ENCODE data around the gene LRRC23. TPM values are rescaled to one million over a fixed set of nuclear protein-coding genes. Genes with fewer than 3 reads are reported as not detected.

The LRRC23 gene
- total and polyA plus RNA-seq, 9 of the 15 experiments (the other 6 are each of a cell fraction or from before 2014, with no cell fraction given), result 2.2 to 7.0 (median 3.0) TPM

DNA sequence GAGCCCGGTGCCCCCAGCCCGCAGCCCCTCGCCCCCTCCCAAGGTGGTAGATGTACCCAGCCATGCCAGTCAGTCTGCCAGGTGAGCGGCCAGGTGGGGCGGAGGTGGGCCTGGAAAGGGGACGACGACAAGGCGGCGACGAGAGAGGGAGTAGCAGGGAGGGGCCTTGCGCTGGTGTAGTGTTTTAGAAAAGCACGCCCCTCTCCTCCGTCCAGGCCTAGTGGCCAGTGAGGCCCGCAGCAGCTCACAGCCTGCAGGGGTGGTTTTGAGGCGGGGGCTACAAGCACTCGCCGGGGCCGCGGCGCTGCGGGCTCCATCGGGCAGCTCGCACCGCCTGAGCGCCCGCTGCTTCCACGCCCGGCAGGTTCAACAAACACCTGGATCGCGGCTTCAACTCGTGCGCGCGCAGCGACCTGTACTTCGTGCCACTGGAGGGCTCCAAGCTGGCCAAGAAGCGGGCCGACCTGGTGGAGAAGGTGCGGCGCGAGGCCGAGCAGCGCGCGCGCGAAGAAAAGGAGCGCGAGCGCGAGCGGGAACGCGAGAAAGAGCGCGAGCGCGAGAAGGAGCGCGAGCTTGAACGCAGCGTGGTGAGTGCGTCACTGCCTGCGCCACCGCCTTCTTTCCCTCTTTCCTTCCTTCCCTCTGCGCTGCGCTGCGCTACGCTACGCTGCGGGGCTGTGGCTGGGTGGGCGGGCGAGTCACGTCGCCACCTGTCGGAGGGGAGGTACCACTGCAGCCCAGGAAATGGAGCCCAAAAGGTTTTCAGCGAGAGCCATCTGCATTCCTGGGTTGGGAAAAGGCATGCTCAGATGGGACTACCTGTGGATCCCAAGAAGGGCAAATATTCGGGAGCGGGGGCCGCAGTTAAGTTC, 33.1 kb downstream of the LRRC23 start (continued):
- TF ChIP-seq NR2C2 (CRISPR knock-in tag; IDR thresholded peaks at IDR 0.05) (peak; percentile 48; the same call in 1 of the 2 replicates), NR2C2 (tag; IDR thresholded peaks at IDR 0.05) (peak; percentile 39; the same call in 1 of the 2 replicates), CAMTA2 (CRISPR knock-in tag; conservative IDR thresholded peaks at IDR 0.05) (peak; percentile 88), ATF1 (CRISPR knock-in tag; IDR thresholded peaks at IDR 0.05) (peak; percentile 82), ATF1 (tag; IDR thresholded peaks at IDR 0.05) (peak; percentile 96), NFE2 (IDR thresholded peaks at IDR 0.05; ENCODE audit: low read depth) (0 out of 2 replicates have a peak, but pooled peaks have one; percentile 6), RHOXF2B (CRISPR knock-in tag; conservative IDR thresholded peaks at IDR 0.05) (no peak)
- TF ChIP-seq, protein P1, sequence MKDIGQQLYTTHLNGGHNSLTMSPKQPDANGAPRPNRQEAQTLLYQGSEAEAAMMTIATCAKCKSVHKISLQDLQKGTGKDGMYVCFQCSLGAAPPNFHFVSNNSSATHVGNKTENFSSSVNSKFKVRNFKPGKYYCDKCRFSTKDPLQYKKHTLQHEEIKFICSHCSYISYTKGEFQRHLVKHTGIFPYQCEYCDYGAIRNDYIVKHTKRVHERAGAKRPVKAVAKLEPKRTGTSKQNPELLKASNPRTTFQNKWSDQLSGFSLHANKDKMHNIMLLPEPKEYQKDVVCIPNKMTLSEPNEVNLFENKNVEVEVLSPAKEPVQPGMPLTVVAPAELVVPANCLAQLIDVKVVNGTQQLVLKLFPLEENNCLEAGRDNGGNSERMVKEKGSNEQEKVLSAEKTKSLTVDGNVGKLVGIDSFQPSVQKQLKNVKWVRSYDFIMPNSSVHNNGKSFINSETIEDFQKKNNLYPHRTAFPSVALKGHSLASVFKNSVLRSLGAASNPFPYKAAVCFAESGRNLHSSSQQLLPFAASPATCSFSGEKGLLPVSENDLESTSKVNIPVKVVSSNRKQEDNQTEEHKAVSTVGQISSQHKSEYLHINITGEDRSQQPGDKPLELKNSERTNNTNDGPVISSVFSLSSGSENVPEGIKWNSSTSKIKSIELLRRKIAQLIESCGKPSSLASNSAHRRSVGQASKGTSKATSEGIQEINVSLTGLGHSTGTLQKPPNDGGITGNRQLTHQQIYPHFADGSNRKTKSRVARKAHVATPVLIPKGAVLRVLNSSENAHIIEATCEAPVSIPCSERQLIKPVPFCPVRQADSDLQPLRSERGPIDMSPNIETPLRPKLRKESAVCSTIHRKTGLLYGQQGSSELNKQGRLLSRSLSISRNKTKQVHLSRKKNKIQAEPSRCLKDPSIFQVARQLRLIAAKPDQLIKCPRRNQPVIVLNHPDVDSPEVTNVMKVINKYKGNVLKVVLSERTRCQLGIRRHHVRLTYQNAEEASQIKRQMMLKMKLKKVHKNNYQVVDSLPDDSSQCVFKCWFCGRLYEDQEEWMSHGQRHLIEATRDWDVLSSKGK (CRISPR knock-in tag; IDR thresholded peaks at IDR 0.05), result no peak
- TF ChIP-seq, protein P2, sequence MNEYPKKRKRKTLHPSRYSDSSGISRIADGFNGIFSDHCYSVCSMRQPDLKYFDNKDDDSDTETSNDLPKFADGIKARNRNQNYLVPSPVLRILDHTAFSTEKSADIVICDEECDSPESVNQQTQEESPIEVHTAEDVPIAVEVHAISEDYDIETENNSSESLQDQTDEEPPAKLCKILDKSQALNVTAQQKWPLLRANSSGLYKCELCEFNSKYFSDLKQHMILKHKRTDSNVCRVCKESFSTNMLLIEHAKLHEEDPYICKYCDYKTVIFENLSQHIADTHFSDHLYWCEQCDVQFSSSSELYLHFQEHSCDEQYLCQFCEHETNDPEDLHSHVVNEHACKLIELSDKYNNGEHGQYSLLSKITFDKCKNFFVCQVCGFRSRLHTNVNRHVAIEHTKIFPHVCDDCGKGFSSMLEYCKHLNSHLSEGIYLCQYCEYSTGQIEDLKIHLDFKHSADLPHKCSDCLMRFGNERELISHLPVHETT (CRISPR knock-in tag; conservative IDR thresholded peaks at IDR 0.05 in 1 of 2, IDR thresholded peaks at IDR 0.05 in 1 of 2), result peak in 1 of 2 experiments; percentile 80; a peak in 2 of 4 replicates
- TF ChIP-seq, protein P3, sequence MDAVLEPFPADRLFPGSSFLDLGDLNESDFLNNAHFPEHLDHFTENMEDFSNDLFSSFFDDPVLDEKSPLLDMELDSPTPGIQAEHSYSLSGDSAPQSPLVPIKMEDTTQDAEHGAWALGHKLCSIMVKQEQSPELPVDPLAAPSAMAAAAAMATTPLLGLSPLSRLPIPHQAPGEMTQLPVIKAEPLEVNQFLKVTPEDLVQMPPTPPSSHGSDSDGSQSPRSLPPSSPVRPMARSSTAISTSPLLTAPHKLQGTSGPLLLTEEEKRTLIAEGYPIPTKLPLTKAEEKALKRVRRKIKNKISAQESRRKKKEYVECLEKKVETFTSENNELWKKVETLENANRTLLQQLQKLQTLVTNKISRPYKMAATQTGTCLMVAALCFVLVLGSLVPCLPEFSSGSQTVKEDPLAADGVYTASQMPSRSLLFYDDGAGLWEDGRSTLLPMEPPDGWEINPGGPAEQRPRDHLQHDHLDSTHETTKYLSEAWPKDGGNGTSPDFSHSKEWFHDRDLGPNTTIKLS (IDR thresholded peaks at IDR 0.05; ENCODE audit: borderline replicate concordance, low read depth), result peak; percentile 73; the same call in 1 of the 2 replicates
- TF ChIP-seq, protein P4, sequence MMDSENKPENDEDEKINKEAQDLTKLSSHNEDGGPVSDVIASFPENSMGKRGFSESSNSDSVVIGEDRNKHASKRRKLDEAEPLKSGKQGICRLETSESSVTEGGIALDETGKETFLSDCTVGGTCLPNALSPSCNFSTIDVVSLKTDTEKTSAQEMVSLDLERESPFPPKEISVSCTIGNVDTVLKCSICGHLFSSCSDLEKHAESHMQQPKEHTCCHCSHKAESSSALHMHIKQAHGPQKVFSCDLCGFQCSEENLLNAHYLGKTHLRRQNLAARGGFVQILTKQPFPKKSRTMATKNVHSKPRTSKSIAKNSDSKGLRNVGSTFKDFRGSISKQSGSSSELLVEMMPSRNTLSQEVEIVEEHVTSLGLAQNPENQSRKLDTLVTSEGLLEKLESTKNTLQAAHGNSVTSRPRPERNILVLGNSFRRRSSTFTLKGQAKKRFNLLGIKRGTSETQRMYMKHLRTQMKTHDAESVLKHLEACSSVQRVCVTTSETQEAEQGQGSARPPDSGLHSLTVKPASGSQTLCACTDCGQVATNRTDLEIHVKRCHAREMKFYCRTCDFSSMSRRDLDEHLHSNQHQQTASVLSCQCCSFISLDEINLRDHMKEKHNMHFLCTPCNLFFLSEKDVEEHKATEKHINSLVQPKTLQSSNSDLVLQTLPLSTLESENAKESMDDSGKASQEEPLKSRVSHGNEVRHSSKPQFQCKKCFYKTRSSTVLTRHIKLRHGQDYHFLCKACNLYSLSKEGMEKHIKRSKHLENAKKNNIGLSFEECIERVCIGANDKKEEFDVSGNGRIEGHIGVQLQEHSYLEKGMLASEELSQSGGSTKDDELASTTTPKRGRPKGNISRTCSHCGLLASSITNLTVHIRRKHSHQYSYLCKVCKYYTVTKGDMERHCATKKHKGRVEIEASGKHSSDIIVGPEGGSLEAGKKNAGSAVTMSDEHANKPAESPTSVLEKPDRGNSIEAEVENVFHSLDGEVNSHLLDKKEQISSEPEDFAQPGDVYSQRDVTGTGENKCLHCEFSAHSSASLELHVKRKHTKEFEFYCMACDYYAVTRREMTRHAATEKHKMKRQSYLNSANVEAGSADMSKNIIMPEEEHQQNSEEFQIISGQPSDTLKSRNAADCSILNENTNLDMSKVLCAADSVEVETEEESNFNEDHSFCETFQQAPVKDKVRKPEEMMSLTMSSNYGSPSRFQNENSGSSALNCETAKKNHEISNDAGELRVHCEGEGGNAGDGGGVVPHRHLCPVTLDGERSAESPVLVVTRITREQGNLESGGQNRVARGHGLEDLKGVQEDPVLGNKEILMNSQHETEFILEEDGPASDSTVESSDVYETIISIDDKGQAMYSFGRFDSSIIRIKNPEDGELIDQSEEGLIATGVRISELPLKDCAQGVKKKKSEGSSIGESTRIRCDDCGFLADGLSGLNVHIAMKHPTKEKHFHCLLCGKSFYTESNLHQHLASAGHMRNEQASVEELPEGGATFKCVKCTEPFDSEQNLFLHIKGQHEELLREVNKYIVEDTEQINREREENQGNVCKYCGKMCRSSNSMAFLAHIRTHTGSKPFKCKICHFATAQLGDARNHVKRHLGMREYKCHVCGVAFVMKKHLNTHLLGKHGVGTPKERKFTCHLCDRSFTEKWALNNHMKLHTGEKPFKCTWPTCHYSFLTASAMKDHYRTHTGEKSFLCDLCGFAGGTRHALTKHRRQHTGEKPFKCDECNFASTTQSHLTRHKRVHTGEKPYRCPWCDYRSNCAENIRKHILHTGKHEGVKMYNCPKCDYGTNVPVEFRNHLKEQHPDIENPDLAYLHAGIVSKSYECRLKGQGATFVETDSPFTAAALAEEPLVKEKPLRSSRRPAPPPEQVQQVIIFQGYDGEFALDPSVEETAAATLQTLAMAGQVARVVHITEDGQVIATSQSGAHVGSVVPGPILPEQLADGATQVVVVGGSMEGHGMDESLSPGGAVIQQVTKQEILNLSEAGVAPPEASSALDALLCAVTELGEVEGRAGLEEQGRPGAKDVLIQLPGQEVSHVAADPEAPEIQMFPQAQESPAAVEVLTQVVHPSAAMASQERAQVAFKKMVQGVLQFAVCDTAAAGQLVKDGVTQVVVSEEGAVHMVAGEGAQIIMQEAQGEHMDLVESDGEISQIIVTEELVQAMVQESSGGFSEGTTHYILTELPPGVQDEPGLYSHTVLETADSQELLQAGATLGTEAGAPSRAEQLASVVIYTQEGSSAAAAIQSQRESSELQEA (IDR thresholded peaks at IDR 0.05; ENCODE audit: low read depth), result no peak
